ENCODE results near the gene TOPAZ1.

- TF ChIP-seq CTCF (IDR thresholded peaks at IDR 0.05) (no peak), EP300 (IDR thresholded peaks at IDR 0.05) (no peak)
These were observed at the start of gene TOPAZ1 for GRCh38 chr3:44241706-44242105.

Measured in esophagus muscularis mucosa (tissue), 3 donors.